Femur (tissue), 1 donor: ENCODE data around the gene ERCC5.

Experiments used
- DNase-seq: peaks from one replicate; pipeline ENCODE4 v3.0.0-alpha.2; 2017

The ERCC5 gene

DNA sequence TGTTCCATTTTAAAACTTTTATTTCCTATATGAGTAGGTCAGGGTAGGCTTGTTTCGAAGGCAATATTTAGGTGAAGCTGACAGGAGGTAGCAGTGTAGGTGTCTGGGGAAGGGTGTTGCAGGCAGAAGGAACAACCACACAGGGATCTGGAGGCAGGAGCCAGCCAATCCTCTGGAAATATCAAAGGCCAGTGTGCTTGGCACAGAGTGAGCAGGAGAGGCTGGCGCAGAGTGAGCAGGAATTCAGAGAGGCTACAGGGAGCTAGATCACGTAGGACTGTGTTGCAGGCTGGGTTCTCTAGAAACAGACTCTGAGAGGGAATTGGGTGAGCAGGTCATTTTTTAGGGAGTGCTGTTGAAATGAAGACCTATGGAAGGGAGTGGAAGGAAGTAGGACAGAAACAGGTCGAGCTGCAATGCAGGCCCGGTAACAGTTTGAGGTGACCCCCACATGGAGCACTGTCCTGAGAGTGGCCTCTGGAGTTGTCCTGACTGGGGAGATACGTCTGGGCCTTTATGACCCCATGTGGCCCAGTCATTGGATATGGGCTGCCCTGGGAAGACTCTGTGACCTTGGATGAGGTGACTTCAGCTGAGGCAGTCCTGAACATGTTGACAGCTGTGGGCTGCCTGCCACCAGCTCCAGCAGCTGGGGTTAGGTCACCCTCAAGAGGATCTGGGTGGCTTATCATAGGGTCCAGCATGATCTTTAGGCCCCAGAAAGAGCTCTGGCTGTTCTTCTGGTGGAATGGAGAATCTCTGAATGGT is 51.7 kb downstream of the ERCC5 start:
- DNase-seq = no peak

- no peak for DNase-seq
Observed at GRCh38 chr13:102900193-102900608, 54.4 kb downstream of the ERCC5 start.

GRCh38 chr13:102901056-102901455 is 55.2 kb downstream of the ERCC5 start:
- no peak for DNase-seq

DNA sequence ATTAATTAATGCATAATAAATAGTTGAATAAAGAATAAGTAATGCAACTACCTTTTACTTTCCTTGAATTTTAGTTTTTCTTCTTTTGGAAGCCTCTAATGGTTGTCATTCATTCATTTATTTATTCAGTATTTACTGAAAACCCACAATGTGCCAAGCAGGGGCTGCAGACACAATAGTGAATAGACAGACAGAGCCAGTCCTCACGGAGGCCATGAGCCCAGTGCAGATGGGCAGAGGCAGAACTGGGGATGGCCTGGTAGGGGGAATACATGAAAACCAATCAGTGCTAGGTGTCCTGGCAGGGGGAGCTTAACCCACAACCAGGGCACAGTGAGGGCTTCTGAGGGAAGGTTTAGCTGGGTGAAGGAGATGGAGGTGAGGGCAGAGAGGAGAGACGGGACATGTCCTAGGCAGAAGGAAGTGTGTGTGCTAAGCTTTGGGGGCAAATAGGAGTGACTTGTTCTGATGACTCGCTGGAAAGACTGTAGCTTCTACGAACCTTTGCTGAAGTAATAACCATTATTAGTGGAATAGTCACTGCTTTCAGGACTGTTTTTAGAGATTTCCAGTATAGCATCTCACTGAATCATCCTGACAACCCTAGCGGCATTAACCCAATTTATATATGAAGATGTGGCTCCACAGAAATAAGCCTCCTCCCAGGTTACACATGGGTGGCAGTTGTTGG is 55.9 kb downstream of the ERCC5 start:
- no peak for DNase-seq

DNA sequence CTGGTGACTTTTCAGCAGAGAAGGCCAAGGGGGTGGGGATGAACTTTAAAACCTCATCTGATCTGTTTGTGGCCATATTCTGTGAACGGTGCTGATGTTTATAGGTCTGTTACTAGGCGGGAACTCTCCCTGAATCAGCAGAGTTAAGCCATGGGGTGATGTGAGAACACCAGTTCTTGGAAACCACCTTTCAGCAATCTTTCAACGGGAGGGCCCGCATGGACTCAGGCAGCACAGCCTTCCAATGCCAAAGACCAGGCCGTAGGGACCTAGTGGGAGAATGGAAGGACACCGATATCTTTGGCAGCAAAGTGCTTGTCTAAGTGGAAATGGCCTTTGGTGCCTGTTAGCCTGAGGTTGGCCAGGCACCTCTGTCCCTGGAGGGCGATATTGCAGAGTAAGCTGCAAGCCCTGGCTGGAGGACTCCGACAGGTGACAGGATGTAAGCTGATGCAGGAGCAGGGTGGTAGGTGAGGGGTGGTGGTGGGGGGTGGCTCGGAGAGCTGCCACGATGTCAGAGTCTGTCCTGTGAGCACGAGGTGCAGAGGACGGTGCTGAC is 57.0 kb downstream of the ERCC5 start:
- no peak for DNase-seq

- no peak for DNase-seq
Observed at GRCh38 chr13:102903659-102904407, 58.0 kb downstream of the ERCC5 start.

GRCh38 chr13:102904408-102904862 is 58.6 kb downstream of the ERCC5 start:
- no peak for DNase-seq

GRCh38 chr13:102905905-102906771 is 60.3 kb downstream of the ERCC5 start:
- DNase-seq = no peak

DNA sequence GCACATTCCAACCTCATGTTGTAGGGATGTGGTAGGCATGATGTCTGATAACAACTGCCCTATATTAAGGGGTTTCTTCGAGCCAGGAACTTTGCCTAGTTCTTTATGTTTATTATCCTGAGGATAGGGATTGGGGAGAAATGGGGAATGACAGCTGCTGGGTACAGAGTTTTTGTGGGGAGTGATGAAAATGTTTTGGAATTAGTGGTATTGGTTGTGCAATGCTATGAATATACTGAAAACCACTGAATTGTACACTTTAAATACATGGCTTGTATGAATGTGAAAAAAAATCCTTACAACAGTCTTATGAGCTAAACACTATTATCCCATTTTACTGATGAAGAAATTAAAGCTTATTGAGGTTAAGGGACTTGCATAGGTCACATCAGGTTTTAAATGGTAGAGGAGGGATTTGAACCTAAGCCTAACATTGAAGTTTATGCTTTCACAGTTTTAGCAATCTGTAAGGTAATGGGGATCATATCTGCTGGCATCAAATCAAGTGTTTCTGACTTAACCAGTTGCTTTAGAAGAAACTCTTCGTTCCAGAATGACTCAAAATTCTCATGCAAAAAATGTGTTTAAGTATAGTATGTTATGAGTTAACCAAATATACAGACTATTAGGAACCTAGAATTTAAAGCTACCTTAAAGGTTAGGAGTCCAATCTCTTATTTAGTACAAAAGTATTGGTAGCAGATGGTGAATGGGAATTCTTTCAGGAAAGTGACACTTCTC is 61.4 kb downstream of the ERCC5 start:
- DNase-seq = no peak

- DNase-seq = no peak
Observed at GRCh38 chr13:102907886-102908515, 62.2 kb downstream of the ERCC5 start.

- DNase-seq = no peak
Observed at GRCh38 chr13:102909971-102910370, 64.1 kb downstream of the ERCC5 start.

- DNase-seq = no peak
Observed at GRCh38 chr13:102911336-102911735, 65.5 kb downstream of the ERCC5 start.

- no peak for DNase-seq
Observed at GRCh38 chr13:102912599-102912998, 66.8 kb downstream of the ERCC5 start.

GRCh38 chr13:102913914-102914313 is 68.1 kb downstream of the ERCC5 start:
- no peak for DNase-seq

DNA sequence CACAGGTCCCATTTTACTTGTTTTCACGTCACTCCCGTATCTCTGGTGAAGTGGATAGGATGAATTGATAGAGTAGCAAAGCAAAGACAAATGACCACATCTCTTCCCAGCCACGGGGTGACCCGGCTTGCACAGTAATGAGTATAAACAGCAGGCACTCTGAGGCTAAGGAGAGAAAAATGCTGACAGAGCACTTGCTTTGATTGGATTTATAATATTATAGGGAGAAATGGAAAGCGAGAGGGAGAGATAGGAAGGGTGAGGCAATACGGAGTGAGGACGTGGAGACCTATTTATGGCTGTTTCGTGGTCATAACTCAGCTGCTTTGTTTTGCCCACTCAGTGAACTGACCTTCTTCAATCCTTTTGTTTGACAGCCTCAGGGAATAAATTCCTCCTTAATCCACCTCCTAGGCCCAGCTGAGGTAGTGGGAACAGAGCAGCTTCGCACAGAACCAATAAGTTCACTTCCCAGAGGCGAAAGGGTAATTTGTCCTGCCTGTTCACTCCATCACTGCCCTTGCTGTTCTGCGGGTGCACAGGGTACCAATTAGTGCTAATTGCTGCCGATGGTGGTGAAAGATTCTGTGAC is 68.6 kb downstream of the ERCC5 start:
- no peak for DNase-seq

DNA sequence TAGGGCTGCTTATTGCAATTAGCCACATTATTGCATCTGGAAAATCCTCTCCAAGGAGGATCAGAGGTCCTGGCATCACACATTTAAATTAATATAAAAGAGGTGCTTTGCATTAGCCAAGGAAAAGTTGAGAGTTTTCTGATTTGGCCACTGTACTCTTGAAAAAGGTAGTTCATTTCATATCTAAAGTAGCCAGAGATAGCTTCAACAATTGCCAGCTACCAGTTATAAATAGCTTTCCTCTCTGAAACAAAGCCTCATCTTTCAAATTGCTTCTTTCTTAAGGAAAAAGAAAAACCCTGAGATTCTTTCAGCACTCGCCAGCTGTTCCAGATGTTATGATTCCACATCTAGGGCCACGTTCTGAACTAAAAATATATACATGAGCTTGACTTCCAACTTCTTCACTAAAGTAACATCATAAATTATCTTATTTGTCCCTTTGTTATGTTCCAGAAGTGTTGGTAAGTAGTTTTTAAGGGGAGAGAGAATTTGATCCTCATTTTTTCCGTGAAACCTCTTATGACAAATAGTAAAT is 69.6 kb downstream of the ERCC5 start:
- no peak for DNase-seq

DNA sequence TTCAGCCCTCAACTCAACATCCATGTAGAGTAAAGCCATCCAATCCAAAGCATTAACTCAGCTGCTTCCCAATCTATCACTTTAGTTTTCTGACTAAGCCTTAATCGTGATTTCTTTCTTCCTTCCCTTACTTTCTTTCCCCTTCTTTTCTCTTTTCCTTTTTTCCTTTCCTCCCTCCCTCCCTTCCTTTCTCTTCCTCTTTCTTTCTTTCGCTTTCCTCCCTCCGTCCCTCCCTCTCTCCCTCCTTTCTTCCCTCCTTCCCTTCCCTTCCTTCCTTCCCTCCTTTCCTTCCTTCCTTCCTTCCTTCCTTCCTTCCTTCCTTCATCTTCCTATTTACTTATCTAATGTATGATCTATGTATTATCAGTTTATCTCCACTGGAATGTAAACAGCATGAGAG is 71.2 kb downstream of the ERCC5 start:
- no peak for DNase-seq

DNA sequence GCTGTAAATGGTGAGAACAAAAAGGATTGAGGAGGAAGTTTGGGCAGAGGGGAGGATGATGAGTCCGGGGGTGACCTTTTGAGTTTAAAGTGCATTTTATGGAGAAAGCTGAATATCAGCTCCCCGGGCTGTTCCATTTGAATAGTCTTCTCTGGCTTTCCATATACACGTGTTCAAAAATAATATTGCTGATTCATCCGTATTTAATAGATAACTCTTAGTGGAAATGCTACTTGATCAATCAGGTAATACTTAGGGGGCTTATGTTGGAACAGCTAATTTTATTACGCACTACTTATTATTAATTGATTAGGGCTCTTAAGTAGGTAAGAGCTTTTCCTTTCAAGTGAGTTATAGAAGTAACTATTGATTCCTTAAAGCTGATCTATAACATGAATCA is 76.4 kb downstream of the ERCC5 start:
- no peak for DNase-seq
